Omental fat pad (tissue), 4 donors: Measurements from ENCODE around the gene GREB1L. TPM values are rescaled to one million over a fixed set of nuclear protein-coding genes. Genes with fewer than 3 reads are reported as not detected.

ENCODE experiments used
- ATAC-seq: fragments of 150-250 bp; one replicate; pipeline ENCODE4 v1.9.1; 2016; ENCODE audit warnings: mild to moderate bottlenecking, moderate library complexity; ENCODE audit not compliant: low FRiP score
- DNase-seq: peaks from one replicate; pipeline ENCODE4 v3.0.0-alpha.2; 2019; ENCODE audit warnings: low spot score
- total RNA-seq, 4 donors: library from RNA; depleted of rRNA; stranded (reverse); fragments of >200 nt; gene quantifications; one replicate each; pipeline ENCODE4 v1.1.0, GENCODE V29; 2016
- TF ChIP-seq, protein P1 (sequence below), 3 donors: fragments of 450-650 bp; IDR thresholded peaks; one replicate each; pipeline ENCODE4 v1.5.1; 2016 to 2017; ENCODE audit warnings: antibody characterized with exemption in 3 of 3, mild to moderate bottlenecking in 3 of 3, moderate library complexity in 2 of 3

Gene GREB1L
- total RNA-seq, 4 donors from 2014 or later, result 6.0 to 29.5 (median 21.7) TPM

DNA sequence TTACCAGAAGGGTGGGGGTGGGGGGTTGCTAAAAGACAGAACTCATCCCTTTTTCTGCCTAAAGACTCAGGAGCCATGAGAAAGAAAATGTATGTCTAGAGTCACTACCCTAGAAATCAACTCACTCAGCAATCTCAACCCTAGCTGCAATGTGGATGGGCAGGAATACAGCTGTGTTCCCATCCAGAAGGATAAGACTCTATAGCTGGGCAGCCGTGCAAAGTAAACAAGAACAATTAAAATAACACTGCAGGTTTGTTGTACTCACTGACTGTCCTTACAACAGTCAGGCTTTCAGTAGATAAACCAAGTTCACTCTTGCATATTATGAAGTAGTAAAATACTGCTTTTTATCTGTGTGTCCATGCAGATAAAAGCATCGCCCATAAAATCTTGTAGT is 284.4 kb downstream of the GREB1L start:
- TF ChIP-seq, protein P1, sequence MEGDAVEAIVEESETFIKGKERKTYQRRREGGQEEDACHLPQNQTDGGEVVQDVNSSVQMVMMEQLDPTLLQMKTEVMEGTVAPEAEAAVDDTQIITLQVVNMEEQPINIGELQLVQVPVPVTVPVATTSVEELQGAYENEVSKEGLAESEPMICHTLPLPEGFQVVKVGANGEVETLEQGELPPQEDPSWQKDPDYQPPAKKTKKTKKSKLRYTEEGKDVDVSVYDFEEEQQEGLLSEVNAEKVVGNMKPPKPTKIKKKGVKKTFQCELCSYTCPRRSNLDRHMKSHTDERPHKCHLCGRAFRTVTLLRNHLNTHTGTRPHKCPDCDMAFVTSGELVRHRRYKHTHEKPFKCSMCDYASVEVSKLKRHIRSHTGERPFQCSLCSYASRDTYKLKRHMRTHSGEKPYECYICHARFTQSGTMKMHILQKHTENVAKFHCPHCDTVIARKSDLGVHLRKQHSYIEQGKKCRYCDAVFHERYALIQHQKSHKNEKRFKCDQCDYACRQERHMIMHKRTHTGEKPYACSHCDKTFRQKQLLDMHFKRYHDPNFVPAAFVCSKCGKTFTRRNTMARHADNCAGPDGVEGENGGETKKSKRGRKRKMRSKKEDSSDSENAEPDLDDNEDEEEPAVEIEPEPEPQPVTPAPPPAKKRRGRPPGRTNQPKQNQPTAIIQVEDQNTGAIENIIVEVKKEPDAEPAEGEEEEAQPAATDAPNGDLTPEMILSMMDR (IDR thresholded peaks at IDR 0.05), result no peak
- DNase-seq (no peak), ATAC-seq (no peak)

DNA sequence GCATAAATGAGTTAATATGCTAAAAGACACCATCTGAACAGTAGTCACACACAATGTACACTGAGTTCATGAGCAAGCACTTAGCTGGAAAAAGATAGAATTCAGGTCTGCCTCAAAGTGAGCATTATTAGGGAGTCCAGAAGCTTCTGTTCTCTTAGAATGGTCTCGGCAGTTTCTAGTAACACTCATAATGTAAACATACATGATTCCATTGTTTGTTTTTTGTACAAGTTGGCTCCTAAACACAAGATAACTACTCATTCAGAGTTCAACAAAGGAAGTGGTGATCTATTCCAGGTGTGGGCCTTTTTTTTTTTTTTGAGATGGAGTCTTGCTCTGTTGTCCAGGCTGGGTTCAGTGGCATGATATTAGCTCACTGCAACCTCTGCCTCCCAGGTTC is 292.3 kb downstream of the GREB1L start:
- DNase-seq, result no peak
- TF ChIP-seq, protein P1 (IDR thresholded peaks at IDR 0.05), result no peak
- ATAC-seq, result no peak

DNA sequence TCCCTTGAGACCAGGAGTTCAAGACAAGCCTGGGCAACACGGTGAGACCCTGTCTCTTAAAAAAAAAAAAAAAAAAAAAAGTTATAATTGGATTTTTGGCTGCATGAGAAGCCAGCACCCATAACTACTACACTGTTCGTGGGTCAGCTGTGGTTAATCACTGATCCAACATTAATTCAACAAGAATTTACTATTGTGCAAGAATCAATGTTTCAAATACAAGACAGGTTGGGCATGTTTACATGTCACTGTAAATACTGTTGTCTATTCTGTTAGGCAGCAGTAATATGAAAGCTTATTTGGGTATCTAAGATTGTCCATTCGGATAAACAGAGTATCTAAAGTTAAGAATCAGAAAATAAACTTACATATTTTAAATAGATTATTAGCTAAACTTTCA is 296.2 kb downstream of the GREB1L start:
- TF ChIP-seq, protein P1 (IDR thresholded peaks at IDR 0.05), result no peak
- no peak for DNase-seq

DNA sequence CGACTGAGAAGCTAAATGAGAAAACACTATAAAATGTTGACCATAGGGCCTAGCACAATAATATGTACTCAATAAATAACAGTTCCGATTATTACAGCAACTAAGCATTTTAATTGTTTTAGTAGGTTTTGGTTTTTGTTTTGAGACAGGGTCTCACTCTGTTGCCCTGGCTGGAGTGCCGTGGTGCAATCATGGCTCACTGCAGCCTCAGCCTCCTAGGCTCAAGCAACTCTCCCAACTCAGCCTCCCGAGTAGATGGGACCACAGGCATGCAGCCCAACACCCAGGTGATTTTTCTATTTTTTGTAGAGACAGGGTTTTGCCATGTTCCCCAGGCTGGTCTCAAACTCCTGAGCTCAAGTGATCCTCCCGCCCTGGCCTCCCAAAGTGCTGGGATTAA is 304.4 kb downstream of the GREB1L start:
- DNase-seq (no peak), ATAC-seq (no peak)
- TF ChIP-seq, protein P1 (IDR thresholded peaks at IDR 0.05), result no peak

More for the DNA sequence above, 296.2 kb downstream of the GREB1L start:
- no peak for ATAC-seq

DNA sequence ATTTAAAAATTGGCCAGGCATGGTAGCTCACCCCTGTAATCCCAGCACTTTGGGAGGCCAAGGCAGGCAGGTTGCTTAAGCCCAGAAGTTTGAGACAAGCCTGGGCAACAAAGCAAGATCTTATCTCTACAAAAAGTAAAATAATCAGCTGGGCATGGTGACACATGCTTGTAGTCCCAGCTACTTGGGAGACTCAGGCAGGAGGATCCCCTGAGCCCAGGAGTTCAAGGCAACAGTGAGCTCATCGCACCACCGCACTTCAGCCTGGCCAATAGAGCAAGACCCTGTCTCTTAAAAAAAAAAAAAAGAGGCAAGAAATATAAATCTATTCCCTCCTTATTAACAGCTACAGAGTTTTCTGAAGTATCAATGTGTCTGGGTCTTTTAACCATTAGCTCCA is 306.6 kb downstream of the GREB1L start:
- TF ChIP-seq, protein P1 (IDR thresholded peaks at IDR 0.05), result no peak
- ATAC-seq (no peak), DNase-seq (no peak)

DNA sequence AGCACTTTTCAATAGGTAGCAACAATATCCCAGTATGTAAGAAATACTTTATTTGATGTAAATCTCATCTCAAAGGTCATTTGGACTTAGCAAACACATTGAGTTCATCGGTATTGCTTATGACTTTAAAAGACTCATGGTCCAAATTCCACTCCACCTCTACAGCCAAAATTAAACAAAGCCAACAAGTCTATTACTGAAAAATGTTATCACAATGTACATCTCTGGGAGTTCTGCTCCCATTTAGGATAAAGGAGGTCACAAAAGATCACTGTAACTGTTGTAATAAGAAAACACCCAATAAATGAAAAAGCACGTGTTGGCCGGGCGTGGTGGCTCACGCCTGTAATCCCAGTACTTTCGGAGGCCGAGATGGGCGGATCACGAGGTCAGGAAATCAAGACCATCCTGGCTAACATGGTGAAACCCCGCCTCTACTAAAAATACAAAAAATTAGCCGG is 308.5 kb downstream of the GREB1L start:
- DNase-seq (no peak), ATAC-seq (no peak)
- TF ChIP-seq, protein P1 (IDR thresholded peaks at IDR 0.05), result no peak

DNA sequence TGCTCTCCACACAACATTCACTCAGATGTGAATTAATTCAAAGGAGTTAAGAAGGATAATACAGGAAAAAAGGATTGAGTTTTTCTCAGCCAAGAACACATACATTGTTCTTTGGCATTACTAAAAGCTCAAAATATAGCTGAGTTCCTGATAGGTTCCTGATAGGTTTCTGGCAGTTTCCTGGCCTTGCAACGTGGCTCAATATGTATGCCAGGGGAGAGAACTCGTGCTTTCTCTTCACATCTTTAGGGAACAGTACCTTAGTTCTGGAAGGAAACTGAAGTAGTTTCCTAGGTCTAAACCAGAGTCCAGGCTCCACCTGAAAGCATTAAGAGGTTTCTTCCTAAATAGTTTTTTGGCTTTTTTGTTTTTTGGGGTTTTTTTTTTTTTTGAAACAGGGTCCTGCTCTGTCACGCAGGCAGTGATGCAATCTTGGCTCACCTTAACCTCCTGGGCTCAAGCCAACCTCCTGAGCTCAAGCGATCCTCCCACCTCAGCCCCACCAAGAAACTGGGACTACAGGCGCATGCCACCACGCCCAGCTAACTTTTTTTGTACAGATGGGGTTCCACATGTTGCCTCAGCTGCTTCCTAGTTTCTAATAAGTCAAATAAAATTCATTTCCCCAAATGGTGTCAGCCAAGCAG is 315.7 kb downstream of the GREB1L start:
- DNase-seq (no peak), ATAC-seq (peak; percentile 67)
- TF ChIP-seq, protein P1 (IDR thresholded peaks at IDR 0.05), result no peak
